ENCODE measurements around the gene ORC5.
"Not testable (repeated sequence)": the region's sequence is repeated elsewhere in the genome, so short reads cannot be mapped to it uniquely, and the experiment has no call there.

Gene ORC5

GRCh38 chr7:104179178-104179577 lies 28.6 kb downstream of the ORC5 start:
- DNase-seq, result no peak

GRCh38 chr7:104177565-104178083 lies 30.2 kb downstream of the ORC5 start:
- DNase-seq, result not testable (repeated sequence)

DNA sequence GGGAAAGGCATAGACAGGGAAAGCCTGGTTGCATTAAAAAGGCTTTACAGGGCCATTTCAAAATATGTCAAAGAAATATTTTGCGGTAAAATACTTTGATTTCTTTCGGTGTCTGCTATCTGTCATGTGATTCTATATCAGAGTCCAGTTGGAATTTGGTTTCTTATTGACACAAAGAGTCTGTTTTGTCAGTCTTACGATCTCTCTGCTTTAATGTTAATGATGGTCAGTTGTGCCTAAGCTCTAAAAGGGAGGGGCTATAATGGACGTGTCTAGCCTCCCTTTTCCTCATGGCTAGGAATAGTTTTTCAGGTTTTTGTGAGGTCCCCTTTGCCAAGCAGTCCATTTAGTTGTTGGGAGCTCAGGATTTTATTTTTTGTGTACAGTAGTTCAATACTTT lies 31.5 kb downstream of the ORC5 start:
- no peak for DNase-seq

DNA sequence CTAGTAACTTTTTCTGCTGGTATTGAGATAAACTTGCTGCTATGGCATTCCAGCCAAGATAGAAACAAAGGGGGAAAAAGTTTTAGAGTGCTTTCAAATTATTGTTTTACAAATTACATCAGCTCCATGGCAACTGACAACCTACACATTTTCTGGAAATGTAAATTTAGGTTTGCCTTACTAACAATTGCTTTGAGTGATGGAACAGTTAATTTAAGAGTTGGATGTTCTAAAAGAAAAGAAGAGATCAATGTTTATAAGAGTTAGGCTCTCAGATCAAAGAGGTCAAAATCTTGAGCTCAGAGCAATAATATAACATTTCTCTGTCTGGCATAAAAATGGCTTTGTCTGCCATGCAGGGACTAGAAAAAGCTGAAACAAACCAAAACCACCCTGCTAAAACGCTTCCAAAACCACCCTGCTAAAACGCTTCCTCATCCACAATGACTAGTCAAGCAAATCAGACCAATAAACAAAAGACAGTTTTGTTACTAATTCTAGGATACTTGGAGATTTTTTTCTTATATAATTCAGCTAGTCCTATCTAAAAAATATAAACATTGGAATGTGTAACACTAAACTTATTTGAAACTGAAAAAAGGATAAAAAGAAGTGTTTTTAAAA lies 32.3 kb downstream of the ORC5 start:
- DNase-seq, result no peak

GRCh38 chr7:104174798-104175197 lies 33.0 kb downstream of the ORC5 start:
- DNase-seq, result no peak

DNA sequence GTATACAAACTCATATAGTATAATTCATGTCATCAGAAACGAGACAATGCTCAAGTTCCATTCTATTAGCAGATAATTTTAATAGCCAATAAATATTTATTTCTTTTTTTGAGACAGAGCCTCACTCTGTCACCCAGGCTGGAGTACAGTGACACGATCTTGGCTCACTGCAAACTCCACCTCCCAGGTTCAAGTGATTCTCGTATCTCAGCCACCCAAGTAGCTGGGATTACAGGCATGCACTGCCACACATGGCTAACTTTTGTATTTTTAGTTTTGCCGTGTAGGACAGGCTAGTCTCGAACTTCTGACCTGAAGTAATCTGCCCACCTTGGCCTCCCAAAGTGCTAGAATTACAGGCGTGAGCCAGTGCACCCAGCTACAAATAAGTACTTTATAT lies 45.7 kb downstream of the ORC5 start:
- no peak for DNase-seq

DNA sequence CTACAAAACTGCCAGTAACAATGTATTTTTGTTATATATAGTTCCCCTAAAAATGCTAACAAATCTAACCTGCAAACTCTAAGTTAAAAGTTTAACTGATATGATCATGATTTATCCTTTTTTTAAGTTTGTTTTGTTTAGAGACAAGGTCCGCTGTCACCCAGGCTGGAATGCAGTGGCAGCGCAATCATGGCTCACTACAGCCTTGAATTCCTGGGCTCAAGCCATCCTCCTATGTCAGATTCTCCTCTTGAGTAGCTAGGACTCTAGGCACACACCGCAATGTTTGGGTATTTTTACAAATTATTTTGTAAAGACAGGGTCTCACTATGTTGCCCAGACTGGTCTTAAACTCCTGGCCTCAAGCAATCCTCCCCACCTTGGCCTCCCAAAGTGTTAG lies 46.6 kb downstream of the ORC5 start:
- no peak for DNase-seq

DNA sequence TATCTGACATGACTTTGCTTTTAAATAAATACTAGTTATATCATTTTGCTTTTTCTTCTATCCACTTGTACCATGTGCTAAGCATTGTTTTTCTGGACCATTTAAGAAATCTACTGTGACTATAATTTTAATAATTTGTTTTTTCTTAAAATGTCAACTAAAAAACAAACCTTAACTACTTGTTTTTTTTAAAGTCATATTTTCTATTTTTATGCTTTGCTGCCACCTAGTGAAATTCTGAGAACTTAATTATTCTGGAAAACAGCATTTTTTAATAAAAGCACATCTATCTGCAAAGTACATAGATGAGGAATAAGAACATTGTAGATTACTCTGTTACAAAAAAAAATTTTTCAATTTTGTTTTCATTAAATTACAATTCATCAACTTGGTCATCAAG lies 47.4 kb downstream of the ORC5 start:
- DNase-seq, result peak in 1 of 2 experiments; percentile 8

GRCh38 chr7:104156842-104157277 lies 51.0 kb downstream of the ORC5 start:
- peak in 1 of 2 experiments; percentile 53 for DNase-seq

GRCh38 chr7:104153287-104153686 lies 54.5 kb downstream of the ORC5 start:
- no peak for DNase-seq

- DNase-seq, result no peak
These were observed 55.3 kb downstream of the ORC5 start for GRCh38 chr7:104152468-104152867.

- DNase-seq, result no peak
These were observed 57.3 kb downstream of the ORC5 start for GRCh38 chr7:104150470-104150869.

DNA sequence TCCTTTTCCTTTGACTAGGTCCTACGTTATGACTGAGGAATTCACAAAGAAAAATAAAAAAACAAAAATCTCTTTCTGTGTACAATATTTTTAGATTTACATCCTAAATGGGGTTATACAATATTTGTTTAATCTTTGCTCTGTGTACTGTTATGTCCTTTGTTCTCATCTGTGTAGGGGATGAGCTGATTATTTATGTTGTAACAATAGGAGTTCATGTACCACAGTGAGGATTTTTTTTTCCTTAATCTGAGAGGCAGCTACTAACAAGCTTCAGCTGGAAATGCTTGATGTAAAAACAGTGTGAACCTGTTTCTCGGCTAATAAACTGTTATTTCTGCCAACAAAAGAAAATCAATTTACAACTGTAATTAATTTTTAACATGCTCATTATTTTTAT lies 58.0 kb downstream of the ORC5 start:
- DNase-seq, result no peak

- no peak for DNase-seq
These were observed 65.7 kb downstream of the ORC5 start for GRCh38 chr7:104142147-104142546.

GRCh38 chr7:104137971-104138370 lies 69.8 kb downstream of the ORC5 start:
- DNase-seq, result no peak

- DNase-seq, result no peak
These were observed 70.3 kb downstream of the ORC5 start for GRCh38 chr7:104137511-104137910.

DNA sequence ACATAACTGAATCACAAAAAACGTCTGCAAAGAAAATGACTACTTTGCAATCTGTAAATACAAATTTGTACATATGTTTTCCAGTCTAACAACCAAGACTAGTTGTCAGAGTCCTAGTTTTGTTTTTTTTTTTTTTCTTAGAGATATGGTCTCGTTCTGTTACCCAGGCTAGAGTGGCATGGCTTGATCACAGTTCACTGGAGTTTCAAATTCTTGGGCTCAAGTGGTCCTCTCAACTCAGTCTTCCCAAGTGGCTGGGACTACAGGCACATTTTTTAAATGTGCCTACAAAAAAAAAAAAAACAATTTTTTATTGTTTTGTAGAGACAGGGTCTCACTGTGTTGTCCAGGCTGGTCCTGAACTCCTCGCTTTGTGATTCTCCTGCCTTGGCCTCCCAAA lies 70.8 kb downstream of the ORC5 start:
- DNase-seq, result no peak

- no peak for DNase-seq
These were observed 71.3 kb downstream of the ORC5 start for GRCh38 chr7:104136561-104136960.

- no peak for DNase-seq
These were observed 71.9 kb downstream of the ORC5 start for GRCh38 chr7:104135760-104136558.

DNA sequence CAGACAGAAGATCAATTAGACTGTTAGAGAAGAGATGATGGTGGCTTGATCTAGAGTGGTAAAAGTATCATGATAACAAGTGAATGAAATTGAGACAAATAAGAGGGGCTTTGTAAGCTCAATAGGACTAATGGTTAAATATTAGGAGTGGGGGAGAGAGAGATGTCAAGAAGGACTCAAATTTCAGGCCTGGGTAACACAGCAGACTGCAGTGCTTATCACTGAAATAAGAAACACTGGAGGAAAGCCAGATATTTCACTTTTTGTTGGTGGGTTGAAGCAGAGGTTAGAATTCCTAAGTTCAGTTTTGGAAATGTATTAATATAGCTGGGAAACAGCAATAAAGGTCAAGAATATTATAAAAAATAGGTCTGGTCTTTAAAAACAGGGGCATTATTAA lies 74.6 kb downstream of the ORC5 start:
- DNase-seq, result peak in 1 of 2 experiments; percentile 53

DNA sequence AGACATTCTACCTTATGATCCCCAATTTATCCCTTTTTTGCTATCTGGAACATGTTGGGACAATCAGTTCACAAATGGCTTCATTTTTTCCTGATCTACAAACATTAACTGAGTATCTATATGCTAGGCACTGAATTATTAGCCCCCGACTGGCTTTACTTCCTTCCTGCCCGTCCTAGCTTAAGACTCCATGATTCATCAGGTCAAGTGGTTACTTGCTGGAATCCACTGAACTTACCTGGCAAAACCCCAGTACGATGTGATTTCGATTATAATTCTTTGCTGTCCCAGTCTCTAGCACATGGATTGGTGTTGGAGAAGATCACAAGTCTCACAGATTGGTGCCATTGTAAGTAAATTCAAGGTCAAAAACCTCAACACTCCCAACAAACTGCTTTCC lies 77.1 kb downstream of the ORC5 start:
- DNase-seq, result no peak

- DNase-seq, result peak in 1 of 2 experiments; percentile 60
These were observed 80.6 kb downstream of the ORC5 start for GRCh38 chr7:104127204-104127603.

- DNase-seq, result peak; percentile 82 to 95
These were observed 81.4 kb downstream of the ORC5 start for GRCh38 chr7:104126411-104126841.

GRCh38 chr7:104124893-104125477 lies 82.8 kb downstream of the ORC5 start:
- no peak for DNase-seq

Data from NCI-H524 (cell line).